ENCODE data around the gene RPS6KA5.
A peak's percentile ranks its signal among the peaks of the same experiment; 100 is the strongest.

Gene RPS6KA5

DNA sequence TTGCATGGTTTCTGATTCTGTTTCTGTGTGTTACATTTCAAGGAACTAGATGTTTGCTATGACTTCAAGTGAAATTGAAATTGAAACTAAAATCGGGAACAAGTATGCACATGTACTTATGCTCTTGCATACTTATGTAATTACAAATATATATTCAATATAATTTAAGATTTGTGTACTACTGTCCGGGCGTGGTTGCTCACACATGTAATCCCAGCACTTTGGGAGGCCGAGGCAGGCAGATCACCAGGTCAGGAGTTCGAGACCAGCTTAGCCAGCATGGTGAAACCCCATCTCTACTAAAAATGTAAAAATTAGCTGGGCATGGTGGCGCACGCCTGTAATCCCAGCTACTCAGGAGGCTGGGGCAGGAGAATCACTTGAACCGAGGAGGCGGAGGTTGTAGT lies 37.8 kb downstream of the RPS6KA5 start:
- DNase-seq, result peak; percentile 52 to 90 (median 84)

DNA sequence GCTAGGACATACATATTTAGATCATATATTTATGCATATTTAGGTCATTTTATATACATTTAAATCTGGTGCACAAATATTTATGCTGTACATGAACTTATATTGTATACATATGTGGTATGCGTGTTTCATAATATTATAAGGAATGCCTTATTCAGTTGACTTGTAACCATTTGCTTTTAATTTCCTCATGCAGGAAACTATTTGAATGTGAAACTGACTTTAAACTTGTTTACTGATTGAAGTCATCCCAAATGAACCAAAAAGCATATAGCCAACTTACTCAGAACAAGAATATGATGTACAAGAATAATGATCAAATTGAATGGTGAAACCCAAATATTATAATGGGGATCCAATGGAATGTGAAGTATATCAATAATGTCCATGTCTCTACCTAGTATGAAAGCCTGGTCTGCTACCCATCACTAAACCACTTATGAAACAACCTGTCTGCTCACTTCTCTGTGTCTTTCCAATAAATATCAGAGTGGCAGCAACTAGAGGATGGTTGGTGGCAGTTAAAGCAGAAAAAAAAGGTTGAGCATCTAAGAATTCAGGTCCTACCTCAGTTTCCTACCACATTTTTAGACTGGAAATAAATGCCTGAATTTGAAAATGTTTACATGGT lies 38.3 kb downstream of the RPS6KA5 start:
- DNase-seq, result no peak

DNA sequence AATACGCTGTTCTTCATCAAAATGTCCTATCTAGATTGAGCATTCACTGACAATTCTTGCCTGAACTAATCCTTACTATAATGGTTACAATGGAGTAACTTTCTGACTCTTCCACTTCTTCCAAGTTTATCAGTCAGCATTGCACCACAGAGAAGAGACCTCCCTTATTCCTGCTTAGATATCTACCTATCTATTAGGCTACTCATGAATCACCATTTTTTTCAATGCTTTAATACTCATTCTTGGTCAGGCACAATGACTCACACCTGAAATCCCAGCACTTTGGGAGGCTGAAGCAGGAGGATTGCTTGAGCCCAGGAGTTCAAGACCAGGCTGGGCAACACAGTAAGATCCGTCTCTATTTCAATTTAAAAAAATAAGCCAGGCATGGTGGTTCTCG lies 39.3 kb downstream of the RPS6KA5 start:
- DNase-seq, result no peak

DNA sequence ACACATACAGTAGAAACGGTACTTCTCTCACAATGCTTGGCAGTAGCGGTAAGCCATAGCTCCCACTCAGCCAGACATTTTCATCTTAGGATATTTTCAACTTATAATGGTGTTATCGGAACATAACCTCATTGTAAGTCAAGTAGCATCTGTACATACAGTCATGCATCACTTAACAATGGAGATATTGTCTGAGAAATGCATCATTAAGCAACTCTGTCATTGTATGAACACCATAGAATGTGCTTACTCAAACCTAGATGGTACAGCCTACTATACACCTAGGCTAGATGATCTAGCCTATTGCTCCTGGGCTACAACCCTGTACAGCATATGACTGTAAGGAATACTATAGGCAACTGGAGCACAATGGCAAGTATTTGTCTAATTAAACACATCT lies 40.8 kb downstream of the RPS6KA5 start:
- no peak for DNase-seq

DNA sequence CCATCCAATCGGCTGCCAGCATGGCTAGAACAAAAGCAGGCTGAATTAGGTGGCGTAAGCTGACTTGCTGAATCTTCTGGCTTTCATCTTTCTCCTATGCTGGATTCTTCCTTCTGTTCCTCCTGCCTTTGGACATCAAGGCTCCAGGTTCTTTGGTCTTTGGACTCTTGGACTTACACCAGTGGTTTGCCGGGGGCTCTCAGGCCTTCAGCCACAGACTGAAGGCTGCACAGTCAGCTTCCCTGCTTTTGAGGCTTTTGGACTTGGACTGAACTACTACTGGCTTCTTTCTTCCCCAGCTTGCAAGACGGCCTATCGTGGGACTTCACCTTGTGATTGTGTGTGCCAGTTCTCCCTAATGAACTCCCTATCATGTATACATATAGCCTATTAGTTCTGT lies 42.0 kb downstream of the RPS6KA5 start:
- DNase-seq, result no peak

DNA sequence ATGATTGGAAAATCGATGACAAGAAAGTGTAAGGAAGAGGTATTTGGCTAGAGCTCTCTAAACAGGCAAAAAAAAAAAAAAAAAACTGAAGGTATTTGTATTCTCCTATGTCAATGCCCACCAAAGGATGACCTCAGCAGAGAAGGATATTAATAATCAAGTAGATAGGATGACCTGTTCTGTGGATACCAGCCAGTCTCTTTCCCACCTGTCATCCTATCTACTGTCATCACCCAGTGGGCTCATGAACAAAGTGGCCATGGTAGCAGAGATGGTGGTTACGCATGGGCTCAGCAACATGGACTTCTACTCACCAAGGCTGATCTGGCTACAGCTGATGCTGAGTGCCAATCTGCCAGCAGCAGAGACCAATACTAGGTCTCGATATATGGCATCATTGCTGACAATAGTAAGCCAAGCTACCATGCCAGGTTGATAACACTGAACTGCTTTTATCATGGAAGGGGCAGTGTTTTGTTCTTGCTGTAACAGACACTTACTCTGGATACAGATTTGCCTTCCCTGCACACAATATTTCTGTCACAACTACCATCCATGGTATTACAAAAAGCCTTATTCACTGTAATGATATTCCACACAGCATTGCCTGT lies 43.5 kb downstream of the RPS6KA5 start:
- no peak for DNase-seq

DNA sequence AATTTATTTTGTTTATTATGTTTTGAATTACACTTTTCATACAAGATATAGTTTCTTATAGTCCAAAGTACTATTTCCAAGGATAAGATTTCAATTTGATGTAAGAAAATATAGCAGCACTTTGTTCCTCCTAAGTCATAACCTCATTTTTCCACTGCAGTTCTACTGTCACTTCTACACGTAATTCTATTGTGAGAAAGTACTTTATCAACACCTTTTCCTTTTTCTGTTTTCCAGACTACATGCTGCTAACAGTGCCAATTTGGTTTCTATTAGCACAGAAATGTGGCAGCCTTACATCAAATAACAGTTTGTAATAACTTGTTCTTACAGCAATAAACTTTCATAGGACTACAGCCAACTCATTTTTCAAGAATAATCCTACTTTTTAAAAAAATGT lies 45.0 kb downstream of the RPS6KA5 start:
- no peak for DNase-seq

DNA sequence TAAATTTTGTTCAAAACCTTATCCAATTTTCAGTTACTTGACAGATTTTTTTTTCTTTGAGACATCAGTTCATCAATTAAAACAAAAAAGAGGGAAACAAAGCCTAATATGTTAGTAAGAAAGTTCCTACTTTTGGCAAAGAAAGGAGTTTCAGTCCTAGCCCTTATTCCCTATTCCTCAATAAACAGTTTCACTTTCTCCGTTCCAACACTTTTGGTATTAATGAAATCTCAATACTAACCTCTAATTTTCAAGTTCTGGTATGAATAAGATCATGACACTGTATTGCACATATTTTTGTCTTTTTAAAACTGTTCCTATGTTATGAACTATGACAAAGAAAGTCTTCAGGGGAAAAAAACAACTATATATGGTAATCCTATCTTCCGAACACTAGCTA lies 48.4 kb downstream of the RPS6KA5 start:
- peak in 1 of 3 donors; percentile 57 for DNase-seq

DNA sequence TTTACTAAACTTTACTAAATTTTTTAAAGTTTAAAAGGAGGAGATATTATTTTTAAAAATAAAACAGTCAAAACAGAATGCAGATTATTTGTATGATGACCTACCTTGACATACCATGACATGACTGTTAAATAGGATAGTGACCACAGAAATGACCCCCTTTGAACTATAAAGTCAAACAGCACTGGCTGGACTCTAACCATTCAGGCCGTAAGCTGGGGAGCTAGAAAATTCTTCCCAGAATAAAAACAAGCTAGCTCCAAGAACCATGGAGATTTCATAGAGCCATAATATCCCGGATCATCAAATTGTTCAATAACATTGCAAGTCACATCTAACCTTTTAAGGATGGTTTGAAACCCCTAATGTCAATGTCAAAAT lies 50.3 kb downstream of the RPS6KA5 start:
- DNase-seq, result no peak

DNA sequence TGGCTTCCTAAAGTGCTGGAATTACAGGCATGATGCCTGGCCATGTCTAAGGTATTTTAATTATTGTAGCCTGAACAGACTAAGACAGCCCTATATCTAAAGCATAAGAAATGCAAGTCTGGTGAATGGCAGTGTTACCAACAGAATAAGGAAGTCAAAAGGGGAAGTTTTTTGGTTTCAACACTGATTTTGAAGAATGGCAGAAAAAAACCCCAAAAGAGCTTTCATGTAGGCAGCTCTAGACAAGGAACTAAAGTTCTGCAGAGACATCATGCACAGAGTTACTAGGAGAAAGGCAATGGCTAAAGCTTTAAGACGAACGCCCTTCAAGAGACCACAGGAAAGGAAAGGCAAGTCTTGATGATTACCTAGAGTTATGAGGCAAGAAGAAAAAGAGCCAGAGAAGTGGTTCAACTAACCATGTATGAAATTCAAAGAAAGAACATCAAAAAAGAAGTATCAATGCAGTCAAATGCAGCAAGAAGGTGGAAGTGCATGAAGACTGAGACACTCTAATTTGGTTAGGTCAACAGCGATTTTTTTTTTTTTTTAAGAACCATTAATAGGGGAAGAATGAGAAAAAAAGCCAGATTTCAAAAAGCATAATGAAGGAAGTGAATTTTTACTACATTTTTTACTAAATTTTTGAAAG lies 50.8 kb downstream of the RPS6KA5 start:
- peak; percentile 81 to 95 (median 94) for DNase-seq

DNA sequence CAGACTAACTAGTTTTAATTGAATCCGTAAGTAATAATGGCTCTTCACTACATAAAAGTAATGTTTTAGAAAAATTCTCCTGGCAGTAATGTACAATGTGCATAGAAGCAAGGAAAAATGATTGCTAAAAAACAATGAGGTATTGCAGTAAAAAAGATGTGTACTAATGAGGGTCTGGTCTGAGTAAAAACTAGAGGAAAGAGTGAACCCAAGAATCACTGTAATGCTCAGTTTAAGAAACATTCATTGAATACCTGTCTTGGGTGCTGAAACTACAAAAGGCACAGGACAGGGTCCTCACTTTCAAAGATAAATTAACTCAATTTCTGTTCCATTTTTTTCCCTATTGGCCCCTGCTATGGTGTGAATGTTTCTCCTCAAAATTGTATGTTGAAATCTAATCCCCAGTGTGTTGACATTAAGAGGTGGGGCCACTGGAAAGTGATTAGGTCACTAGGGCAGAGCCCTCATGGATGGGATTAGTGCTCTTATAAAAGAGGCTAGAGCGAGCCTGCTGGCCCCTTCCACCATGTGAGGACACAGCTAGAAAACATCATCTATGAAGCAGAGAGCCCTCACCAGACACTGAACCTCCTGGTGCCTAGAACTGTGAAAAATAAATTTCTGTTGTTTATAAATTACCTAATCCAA lies 51.6 kb downstream of the RPS6KA5 start:
- DNase-seq, result peak; percentile 64 to 74 (median 65)

DNA sequence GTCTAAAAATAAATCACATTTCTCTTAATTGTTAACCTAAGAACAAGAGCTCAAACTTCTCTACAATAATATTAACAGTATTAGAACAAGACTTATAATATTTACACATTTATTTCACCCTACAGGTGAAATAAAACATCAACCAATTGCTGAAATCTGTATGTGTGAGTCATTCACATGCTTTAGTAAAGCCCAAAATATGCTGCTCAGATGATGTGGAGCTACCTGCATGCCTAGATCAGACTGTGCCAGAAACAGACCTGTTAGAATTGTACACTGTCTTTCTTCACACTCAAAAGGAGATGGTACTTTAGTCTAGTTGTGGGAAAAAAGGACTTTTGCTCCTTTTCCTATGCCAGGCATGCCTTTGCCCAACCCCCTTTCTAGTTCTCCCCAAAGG lies 54.7 kb downstream of the RPS6KA5 start:
- DNase-seq, result no peak

DNA sequence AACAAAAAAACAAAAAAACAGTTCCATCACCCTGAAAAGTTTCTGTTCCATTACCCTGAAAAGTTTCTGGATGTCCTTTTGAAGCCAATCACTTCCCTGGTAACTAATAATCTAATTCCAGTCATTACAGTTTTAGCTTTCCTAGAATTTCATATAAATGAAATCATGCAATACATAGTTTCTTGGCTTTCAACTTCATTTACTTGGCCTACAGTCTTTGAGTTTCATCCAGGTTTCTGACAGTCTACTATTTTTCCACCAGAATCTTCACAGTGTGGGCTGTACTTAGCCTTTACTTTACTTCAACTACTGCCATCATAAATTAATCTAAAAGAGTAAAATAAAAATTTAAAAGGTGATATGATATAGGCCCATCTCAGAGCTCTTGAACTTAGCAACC lies 55.5 kb downstream of the RPS6KA5 start:
- DNase-seq, result no peak

DNA sequence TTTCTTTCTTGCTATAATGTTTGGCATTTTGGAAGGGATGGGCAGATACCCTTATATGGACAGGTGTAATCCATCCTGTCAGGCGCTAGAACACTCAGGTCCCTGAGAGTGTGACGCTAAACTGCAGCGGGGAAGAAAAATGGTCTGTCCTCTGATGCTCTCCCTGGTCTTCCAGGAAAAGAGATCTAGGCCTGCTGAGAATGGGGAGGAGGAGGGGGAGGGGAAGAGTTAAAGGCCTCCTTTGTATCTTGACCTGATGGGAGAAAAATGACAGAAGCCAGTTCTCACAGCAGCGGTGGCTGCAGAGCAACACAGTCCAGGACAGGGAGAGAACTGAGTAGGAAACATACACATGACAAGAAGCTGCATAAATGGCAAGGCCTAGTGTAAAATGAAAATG lies 61.1 kb downstream of the RPS6KA5 start:
- DNase-seq, result no peak

DNA sequence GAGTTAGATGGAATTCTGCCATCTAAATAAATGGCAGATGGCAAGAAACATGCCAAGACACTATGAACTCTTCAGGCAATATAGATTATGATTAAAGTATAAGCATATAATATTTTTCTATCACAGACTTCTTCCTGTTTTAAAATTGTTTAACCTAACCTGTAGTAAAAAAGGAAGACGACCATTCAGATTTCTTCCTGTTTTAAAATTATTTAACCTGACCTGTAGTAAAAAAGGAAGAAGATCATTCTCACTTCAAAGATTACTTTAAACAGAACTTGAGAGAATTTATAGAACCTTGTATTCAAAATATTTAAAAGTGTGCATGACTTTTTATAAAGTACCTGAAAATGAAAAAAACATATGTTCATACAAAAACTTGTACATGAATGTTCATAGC lies 63.5 kb downstream of the RPS6KA5 start:
- DNase-seq, result peak in 1 of 3 donors; percentile 10

DNA sequence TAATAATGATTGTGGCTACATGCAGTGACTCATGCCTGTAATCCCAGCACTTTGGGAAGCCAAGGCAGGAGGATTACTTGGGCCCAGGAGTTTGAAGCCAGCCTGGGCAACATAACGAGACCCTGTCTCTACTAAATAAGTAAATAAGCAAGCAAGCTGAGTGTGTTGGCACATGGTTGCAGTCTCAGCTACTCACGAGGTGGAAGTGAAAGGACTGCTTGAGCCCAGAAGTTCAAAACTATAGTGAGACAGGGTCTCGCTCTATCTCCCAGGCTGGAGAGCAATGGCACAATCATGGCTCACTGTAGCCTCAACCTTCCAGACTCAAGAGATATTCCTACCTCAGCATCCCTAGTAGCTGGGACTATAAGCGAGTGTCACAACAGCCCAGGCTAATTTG lies 64.7 kb downstream of the RPS6KA5 start:
- DNase-seq, result no peak

DNA sequence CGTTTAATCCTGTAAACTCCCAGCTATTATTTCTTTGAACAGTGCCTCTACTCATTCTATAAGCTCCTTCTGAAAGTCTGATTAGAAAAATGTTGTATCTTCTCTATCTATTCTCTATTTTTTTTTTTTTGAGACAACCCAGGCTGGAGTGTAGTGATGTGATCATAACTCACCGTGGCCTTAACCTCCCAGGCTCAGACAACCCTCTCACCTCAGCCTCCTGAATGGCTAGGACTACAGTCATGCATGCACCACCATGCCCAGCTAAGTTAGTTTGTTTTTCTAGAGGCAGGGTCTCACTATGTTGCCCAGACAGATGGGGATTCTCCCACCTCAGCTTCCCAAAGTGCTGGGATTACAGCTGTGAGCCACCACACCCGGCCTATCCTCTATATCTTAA lies 66.6 kb downstream of the RPS6KA5 start:
- peak in 1 of 3 donors; percentile 8 for DNase-seq

DNA sequence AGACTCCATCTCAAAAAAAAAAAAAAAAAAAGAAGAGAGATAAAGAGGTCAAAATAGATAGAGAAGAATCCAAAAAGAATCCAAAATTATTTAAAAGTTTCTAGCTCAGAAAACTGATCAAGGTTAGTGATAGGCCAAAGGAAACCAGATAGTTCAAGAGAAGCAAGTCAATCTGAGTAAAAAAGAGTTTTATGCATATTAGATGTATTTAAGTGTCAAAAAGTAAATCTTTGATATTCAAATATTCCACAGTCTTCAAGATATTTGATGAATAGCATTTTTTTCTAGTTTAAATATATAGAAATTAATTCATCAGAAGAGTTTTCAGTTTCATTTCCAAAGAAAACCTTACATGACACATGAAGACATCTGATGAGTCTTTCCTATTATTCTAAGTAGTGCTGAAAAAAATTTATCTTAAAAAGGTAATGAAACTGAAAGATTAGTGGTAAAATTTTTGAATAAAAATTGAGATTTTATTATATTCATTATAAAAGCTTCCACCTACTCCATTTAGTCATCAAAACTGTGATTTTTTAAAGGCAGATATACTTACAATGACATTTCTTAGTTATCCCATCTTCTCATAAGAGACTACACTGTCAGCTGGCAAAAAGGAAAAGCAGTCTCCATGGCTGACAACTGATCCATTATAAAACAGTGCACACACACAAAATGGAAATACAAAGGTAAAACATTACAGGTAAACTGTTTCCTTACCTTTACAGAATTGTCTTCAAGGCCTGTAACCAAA lies 68.6 kb downstream of the RPS6KA5 start:
- peak in 1 of 3 donors; percentile 18 for DNase-seq

DNA sequence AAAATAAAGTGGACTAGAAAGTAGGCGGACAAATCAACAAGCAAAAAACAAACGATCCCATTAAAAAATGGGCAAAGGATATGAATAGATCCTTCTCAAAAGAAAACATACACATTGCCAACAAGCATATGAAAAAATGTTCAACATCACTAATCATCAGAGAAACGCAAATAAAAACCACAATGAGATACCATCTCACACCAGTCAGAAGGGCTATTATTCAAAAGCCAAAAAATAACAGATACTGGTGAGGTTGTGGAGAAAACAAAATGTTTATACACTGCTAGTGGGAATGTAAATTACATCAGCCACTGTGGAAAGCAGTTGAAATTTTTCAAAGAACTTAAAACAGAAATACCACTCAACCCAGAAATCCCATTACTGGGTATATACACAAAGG lies 70.3 kb downstream of the RPS6KA5 start:
- DNase-seq, result no peak

DNA sequence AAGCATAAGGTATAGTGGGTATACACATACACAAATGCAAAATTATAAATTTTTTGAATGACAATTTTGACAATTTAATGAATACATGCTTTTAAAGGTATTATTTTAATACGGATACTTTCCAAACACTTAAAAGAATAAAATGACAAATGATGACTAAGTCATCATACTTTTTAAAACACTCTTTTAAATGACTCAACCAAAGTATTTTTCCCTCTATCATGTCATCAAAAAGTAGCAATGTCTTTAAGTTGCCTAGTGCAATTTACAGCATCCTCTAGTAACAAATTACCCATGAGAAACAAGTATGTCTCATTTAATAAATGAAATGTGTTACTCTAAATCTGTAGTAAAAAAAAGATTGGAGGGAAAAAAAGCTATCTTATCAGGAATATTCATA lies 73.3 kb downstream of the RPS6KA5 start:
- no peak for DNase-seq

DNA sequence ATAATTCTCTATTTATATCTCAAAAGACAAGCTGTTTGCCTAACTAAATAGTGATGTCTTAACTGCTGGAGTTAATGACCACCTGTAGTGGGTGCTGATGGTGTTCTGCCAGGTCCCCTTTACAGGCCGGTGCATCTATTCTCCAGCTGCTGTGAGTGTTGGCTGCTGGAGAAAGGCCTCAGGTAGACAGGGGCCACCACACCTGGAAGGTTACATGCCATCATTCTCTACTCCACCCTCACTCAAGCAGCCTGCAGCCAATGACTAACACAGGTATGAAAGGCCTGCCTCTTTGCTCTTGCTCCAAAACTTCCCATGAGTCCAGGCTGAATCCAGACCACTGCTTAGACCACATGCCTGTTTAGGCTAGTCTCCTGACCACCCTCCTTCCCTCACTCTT lies 73.9 kb downstream of the RPS6KA5 start:
- DNase-seq, result no peak

DNA sequence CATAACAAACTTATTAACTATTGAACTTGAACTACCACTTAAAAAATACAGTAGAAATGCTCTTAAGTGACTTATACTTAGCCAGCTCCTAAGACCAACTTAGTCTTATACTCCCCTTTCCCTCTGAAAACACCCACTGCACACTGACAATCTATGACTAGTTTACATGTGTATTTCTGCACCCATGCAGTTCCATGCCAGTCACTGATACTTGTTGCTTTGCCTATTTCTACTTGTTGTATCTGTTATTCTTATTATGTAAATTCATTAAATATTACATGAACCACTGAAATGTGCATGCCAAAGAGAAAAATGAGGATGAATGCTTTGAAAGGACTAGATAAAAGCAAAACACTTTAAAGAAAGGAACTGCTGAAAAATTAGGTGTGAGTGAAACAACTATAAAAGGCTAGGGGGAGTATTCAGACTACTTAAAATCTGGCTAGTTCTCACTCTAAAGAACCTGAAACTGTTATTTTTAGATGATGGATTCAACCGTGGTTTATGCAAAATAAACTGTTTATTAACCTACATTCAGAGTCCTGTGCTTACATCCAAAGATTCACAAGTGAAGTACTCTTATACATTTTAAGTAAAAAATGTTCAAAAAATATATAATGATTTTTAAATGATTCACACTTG lies 74.7 kb downstream of the RPS6KA5 start:
- DNase-seq, result no peak

DNA sequence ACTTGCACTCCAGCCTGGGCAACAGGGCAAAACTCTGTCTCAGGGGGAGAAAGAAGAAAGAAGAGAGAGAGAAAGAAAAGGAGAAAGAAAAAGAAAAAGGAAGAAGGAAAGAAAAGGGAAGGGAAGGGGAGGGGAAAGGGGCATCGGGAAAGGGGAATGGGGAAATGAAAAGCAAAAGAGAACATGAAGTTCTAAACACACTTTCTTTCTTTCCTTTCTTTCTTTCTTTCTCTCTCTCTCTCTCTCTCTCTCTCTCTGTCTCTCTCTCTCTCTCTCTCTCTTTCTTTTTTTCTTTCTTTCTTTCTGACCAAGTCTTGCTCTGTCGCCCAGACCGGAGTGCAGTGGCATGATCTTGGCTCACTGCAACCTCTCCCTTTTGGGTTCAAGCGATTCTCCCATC lies 76.9 kb downstream of the RPS6KA5 start:
- no peak for DNase-seq
